Prostate gland (tissue), 2 donors: ENCODE measurements around the gene RGS12.

ENCODE experiments used
- POLR2AphosphoS5 ChIP-seq: sonication (generic); formaldehyde crosslinking; IDR thresholded peaks from one replicate; pipeline ENCODE4 v1.6.1; 2017; ENCODE audit warnings: antibody characterized with exemption
- TF ChIP-seq, protein P1 (sequence below), 4 experiments: fragments of 200-600 bp in 2 of 4; fragments of 450-650 bp in 2 of 4; sonication (generic) in 2 of 4; IDR thresholded peaks; 1 replicate in 3 of 4; 2 replicates in 1 of 4; pipeline ENCODE4 v1.5.1; 2016 to 2019; ENCODE audit warnings: antibody characterized with exemption in 4 of 4, mild to moderate bottlenecking in 2 of 4, moderate library complexity in 2 of 4

DNA sequence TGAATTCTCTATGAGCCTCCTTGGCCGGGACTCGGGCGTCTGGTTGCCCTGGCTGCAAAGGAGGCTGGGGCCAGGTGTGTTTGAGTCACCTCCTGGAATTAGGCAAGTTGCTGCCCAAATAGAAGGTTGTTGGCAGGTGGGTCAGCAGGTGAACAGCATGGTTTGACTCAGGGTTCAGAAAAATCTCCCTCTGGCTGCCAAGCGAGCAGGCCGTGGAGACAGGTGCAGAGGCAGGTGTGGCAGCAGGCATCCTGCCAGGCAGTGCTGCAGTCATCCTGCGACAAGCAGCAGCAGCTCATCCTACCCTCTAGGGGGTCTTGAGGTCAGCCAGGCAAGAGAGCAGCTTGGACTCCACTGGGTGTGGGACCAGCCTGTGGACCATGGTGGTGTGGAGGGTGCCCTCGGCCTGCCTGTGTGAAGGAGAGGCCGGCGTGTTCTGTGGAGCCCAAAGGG, 35.7 kb upstream of the RGS12 start:
- TF ChIP-seq, protein P1, sequence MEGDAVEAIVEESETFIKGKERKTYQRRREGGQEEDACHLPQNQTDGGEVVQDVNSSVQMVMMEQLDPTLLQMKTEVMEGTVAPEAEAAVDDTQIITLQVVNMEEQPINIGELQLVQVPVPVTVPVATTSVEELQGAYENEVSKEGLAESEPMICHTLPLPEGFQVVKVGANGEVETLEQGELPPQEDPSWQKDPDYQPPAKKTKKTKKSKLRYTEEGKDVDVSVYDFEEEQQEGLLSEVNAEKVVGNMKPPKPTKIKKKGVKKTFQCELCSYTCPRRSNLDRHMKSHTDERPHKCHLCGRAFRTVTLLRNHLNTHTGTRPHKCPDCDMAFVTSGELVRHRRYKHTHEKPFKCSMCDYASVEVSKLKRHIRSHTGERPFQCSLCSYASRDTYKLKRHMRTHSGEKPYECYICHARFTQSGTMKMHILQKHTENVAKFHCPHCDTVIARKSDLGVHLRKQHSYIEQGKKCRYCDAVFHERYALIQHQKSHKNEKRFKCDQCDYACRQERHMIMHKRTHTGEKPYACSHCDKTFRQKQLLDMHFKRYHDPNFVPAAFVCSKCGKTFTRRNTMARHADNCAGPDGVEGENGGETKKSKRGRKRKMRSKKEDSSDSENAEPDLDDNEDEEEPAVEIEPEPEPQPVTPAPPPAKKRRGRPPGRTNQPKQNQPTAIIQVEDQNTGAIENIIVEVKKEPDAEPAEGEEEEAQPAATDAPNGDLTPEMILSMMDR (IDR thresholded peaks at IDR 0.05), result no peak
- no peak for TF ChIP-seq POLR2AphosphoS5
